HG03571 (cell line): ENCODE results near the gene EIF4G1.

Source experiments
- ATAC-seq: cut with Tn5 transposase; IDR thresholded peaks from one replicate; pipeline ENCODE4 v1.9.1; 2021; ENCODE audit not compliant: unreplicated experiment

The EIF4G1 gene

GRCh38 chr3:184362668-184363546 lies 48.5 kb downstream of the EIF4G1 start:
- peak; percentile 81 for ATAC-seq

- no peak for ATAC-seq
Observed at GRCh38 chr3:184366619-184367289, 52.3 kb downstream of the EIF4G1 start.

- ATAC-seq = no peak
Observed at GRCh38 chr3:184368116-184368515, 53.7 kb downstream of the EIF4G1 start.

GRCh38 chr3:184368586-184369183 lies 54.3 kb downstream of the EIF4G1 start:
- no peak for ATAC-seq

GRCh38 chr3:184371570-184372018 lies 57.2 kb downstream of the EIF4G1 start:
- ATAC-seq = peak; percentile 76

- ATAC-seq = no peak
Observed at GRCh38 chr3:184372296-184372821, 58.0 kb downstream of the EIF4G1 start.

GRCh38 chr3:184372911-184373310 lies 58.5 kb downstream of the EIF4G1 start:
- ATAC-seq = no peak

- no peak for ATAC-seq
Observed at GRCh38 chr3:184373422-184373821, 59.0 kb downstream of the EIF4G1 start.

- ATAC-seq = no peak
Observed at GRCh38 chr3:184375747-184376461, 61.5 kb downstream of the EIF4G1 start.

- no peak for ATAC-seq
Observed at GRCh38 chr3:184377374-184377773, 63.0 kb downstream of the EIF4G1 start.

GRCh38 chr3:184377882-184378445 lies 63.6 kb downstream of the EIF4G1 start, which contains the start of gene THPO:
Gene THPO (minus strand): TSS chr3:184378207. CDS start chr3:184376259, 1,948 bp downstream.
- ATAC-seq = no peak

GRCh38 chr3:184378651-184379357 lies 64.4 kb downstream of the EIF4G1 start:
- no peak for ATAC-seq

GRCh38 chr3:184379358-184380184 lies 65.2 kb downstream of the EIF4G1 start, which contains the start of gene CHRD:
Gene CHRD (plus strand): TSS chr3:184380054. CDS start chr3:184380319, 265 bp downstream.
- ATAC-seq = no peak

GRCh38 chr3:184380185-184380626 lies 65.8 kb downstream of the EIF4G1 start:
- no peak for ATAC-seq

- ATAC-seq = no peak
Observed at GRCh38 chr3:184380627-184381260, 66.3 kb downstream of the EIF4G1 start.

GRCh38 chr3:184381261-184382224 lies 67.1 kb downstream of the EIF4G1 start:
- no peak for ATAC-seq
